Smooth muscle cell (in vitro differentiated cells): ENCODE results near the gene CTTN. TPM values are rescaled to one million over a fixed set of nuclear protein-coding genes. Genes with fewer than 3 reads are reported as not detected.

Experiments
- DNase-seq: peaks from one replicate; lab custom pipeline; 2025; ENCODE audit not compliant: unreplicated experiment; lab: John Stamatoyannopoulos, UW
- H2AFZ ChIP-seq: fragments of 200-600 bp; sonication (generic); 2 replicates; pipeline ENCODE4 v1.6.0; 2016; ENCODE audit warnings: antibody characterized with exemption, low read depth, mild to moderate bottlenecking
- H3F3A ChIP-seq: fragments of 200-600 bp; sonication (generic); 2 replicates; pipeline ENCODE4 v1.6.0; 2017; ENCODE audit warnings: antibody characterized with exemption, low read depth
- H3K27ac ChIP-seq: fragments of 200-600 bp; sonication (generic); 2 replicates; pipeline ENCODE4 v1.5.1; 2016; ENCODE audit warnings: low read depth, mild to moderate bottlenecking
- H3K27me3 ChIP-seq: fragments of 200-600 bp; sonication (generic); 2 replicates; pipeline ENCODE4 v1.6.1; 2016; ENCODE audit warnings: low read depth, mild to moderate bottlenecking
- H3K36me3 ChIP-seq: fragments of 200-600 bp; sonication (generic); 2 replicates; pipeline ENCODE4 v1.5.1; 2016; ENCODE audit warnings: low read depth
- H3K4me1 ChIP-seq: fragments of 200-600 bp; sonication (generic); 2 replicates; pipeline ENCODE4 v1.5.1; 2016; ENCODE audit warnings: low read depth
- H3K4me2 ChIP-seq: fragments of 200-600 bp; sonication (generic); 2 replicates; pipeline ENCODE4 v1.6.0; 2016; ENCODE audit warnings: mild to moderate bottlenecking
- H3K4me3 ChIP-seq: fragments of 200-600 bp; sonication (generic); 2 replicates; pipeline ENCODE4 v1.5.1; 2016; ENCODE audit warnings: mild to moderate bottlenecking
- H3K79me2 ChIP-seq: fragments of 200-600 bp; sonication (generic); 2 replicates; pipeline ENCODE4 v1.6.0; 2016; ENCODE audit warnings: low read depth, mild to moderate bottlenecking
- H3K9ac ChIP-seq: fragments of 200-600 bp; sonication (generic); 2 replicates; pipeline ENCODE4 v1.6.0; 2016; ENCODE audit warnings: low read depth
- H3K9me3 ChIP-seq: fragments of 200-600 bp; sonication (generic); replicated peaks from 2 replicates; pipeline ENCODE4 v1.5.1; 2016; ENCODE audit warnings: low read depth
- H4K20me1 ChIP-seq: fragments of 200-600 bp; sonication (generic); 2 replicates; pipeline ENCODE4 v1.6.0; 2016; ENCODE audit warnings: low read depth
- CTCF ChIP-seq: fragments of 200-600 bp; sonication (generic); IDR thresholded peaks from 2 replicates; pipeline ENCODE4 v1.5.1; 2017; ENCODE audit warnings: borderline replicate concordance, mild to moderate bottlenecking, antibody characterized with exemption; ENCODE audit not compliant: insufficient read depth, poor library complexity, severe bottlenecking
- WGBS: methylation state at CpG from one replicate; pipeline ENCODE4 v1.1.7; 2016; ENCODE audit warnings: low lambda C conversion rate; 5-methylcytosine and 5-hydroxymethylcytosine counted together
- polyA plus RNA-seq: library from polyadenylated mRNA; unstranded; fragments of >200 nt; fragmentation: Nextera tagmentation; extraction: Ambion mirVana; gene quantifications from 2 replicates; pipeline ENCODE4 v1.2.1, GENCODE V29; 2016
- total RNA-seq: library from RNA; depleted of rRNA; stranded (reverse); fragments of >200 nt; gene quantifications from 2 replicates; pipeline ENCODE4 v1.2.3, GENCODE V29; 2014

Gene CTTN
- total and polyA plus RNA-seq, 2 experiments from 2014 or later = 64.7 to 173 TPM

- Histone ChIP-seq H3K79me2 (no peaks in the 10 kb centered on the region), H3K9me3 (no peaks in the 10 kb centered on the region), H3K9ac (no peak overlapping the region), H3K27ac (no peak overlapping the region), H3F3A (no peaks in the 10 kb centered on the region), H3K4me3 (no peak overlapping the region), H3K4me2 (no peak overlapping the region), H3K4me1 (no peaks in the 10 kb centered on the region), H3K27me3 (no peaks in the 10 kb centered on the region), H3K36me3 (no peaks in the 10 kb centered on the region), H4K20me1 (no peaks in the 10 kb centered on the region), H2AFZ (no peak overlapping the region)
- DNase-seq = no peak
- TF ChIP-seq CTCF = no peak
- 93% methylated on average over 21 of the region's 22 CpGs for WGBS
Measured at GRCh38 chr11:70473186-70473872, 75.0 kb downstream of the CTTN start.

GRCh38 chr11:70473873-70474690 is 75.8 kb downstream of the CTTN start:
- H3K27ac ChIP-seq = no peak overlapping the region

GRCh38 chr11:70474710-70475109 is 76.4 kb downstream of the CTTN start:
- WGBS = 90% methylated on average over 8 of the region's 8 CpGs

More at GRCh38 chr11:70473873-70474690, 75.8 kb downstream of the CTTN start:
- Histone ChIP-seq H4K20me1 (no peaks in the 10 kb centered on the region), H3F3A (no peaks in the 10 kb centered on the region), H3K27me3 (no peaks in the 10 kb centered on the region), H3K9me3 (no peaks in the 10 kb centered on the region), H3K4me1 (no peaks in the 10 kb centered on the region), H3K4me2 (no peak overlapping the region), H3K79me2 (no peaks in the 10 kb centered on the region), H3K36me3 (no peaks in the 10 kb centered on the region), H2AFZ (no peak overlapping the region), H3K4me3 (no peak overlapping the region), H3K9ac (no peak overlapping the region)
- no peak for DNase-seq
- no peak for TF ChIP-seq CTCF
- WGBS = 92% methylated on average over 16 of the region's 18 CpGs

More at GRCh38 chr11:70474710-70475109, 76.4 kb downstream of the CTTN start:
- no peaks in the 10 kb centered on the region for H4K20me1 ChIP-seq
- H2AFZ ChIP-seq = no peak overlapping the region
- no peaks in the 10 kb centered on the region for H3K27me3 ChIP-seq
- no peaks in the 10 kb centered on the region for H3K36me3 ChIP-seq
- H3K9ac ChIP-seq = no peak overlapping the region
- H3K4me1 ChIP-seq = no peaks in the 10 kb centered on the region
- DNase-seq = no peak
- no peaks in the 10 kb centered on the region for H3F3A ChIP-seq
- H3K27ac ChIP-seq = no peak overlapping the region
- TF ChIP-seq CTCF = no peak
- no peak overlapping the region for H3K4me3 ChIP-seq
- no peaks in the 10 kb centered on the region for H3K9me3 ChIP-seq
- H3K79me2 ChIP-seq = no peaks in the 10 kb centered on the region
- no peak overlapping the region for H3K4me2 ChIP-seq
